GM12801 (cell line): ENCODE data around the gene ANK3.

Experiments used
- CTCF ChIP-seq: IDR thresholded peaks from one replicate; pipeline ENCODE4 v1.5.1; 2011; ENCODE audit warnings: control low read depth; ENCODE audit not compliant: insufficient read length; ENCODE audit errors: extremely low read depth

ANK3 gene

GRCh38 chr10:60277656-60278055 is 112.0 kb downstream of the ANK3 start:
- no peak for TF ChIP-seq CTCF

- no peak for TF ChIP-seq CTCF
Observed at GRCh38 chr10:60276232-60276631, 113.4 kb downstream of the ANK3 start.

- TF ChIP-seq CTCF: no peak
Observed at GRCh38 chr10:60271319-60272040, 118.2 kb downstream of the ANK3 start.

GRCh38 chr10:60270426-60270825 is 119.2 kb downstream of the ANK3 start:
- TF ChIP-seq CTCF: no peak

- no peak for TF ChIP-seq CTCF
Observed at GRCh38 chr10:60267802-60268201, 121.9 kb downstream of the ANK3 start.

- no peak for TF ChIP-seq CTCF
Observed at GRCh38 chr10:60266513-60266912, 123.2 kb downstream of the ANK3 start.

- no peak for TF ChIP-seq CTCF
Observed at GRCh38 chr10:60262647-60263126, 127.0 kb downstream of the ANK3 start.
